D341Med (cell line): ENCODE results near the gene EPHA2.
"Not testable (repeated sequence)": the region's sequence is repeated elsewhere in the genome, so short reads cannot be mapped to it uniquely, and the experiment has no call there.

Experiments
- DNase-seq: peaks from one replicate; pipeline ENCODE4 v3.0.0; 2012; ENCODE audit warnings: low spot score

The EPHA2 gene

DNA sequence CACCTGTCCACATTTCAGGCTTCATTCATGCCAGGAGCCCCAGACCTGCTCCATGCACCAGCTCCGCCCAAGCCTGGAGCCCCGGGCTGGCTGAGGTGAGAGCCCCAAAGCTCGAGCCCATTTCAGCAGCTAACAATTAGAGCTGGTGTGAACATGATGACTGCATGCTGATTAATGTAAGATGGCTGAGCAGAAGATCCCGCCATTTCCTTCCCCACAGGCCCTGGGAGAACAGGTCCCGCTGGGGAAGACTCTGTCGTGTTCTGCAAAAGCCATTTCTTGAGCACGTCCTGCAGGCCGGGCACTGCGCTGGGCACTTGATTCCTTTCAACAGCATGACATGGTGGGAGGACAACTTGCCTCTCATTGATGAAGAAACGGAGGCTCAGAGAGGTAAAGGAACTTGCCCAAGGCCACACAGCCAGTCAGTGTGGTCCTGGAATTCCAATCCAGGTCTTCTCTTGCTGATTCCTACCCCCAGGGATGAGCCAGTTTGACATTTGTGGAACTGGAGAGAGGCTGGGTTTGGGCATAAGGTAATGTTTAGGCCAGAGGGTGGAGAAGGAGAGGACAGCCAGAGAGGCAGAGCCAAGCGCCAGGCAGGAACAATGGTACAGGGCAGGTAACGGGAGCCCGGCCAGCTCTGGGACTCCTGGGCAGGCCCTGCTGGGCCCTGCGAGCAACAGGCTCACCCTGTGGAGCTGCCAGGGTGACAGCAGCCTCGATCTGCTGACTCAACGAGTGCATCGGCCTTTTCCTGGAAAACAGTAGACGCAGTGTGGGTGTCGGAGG is 28.1 kb upstream of the EPHA2 start:
- DNase-seq, result no peak

DNA sequence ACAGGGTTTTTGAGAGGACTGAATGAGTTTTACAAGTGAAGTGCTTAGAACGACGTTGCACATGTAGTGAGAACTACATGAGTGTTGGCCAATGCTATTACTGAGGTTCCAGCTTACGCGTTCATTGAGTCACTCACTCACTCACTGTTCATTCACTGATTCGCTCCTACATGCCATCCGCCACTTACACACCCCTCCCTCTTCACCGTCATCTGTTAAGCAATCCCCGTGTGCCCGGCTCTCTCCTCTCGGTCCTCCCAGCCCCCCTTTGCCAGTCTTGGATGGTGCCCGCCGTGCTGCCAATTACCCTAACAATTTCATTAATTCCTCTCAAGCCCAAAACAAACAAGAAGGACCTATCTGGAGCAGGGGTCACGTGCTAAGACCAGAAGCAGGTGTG is 27.3 kb upstream of the EPHA2 start:
- no peak for DNase-seq

DNA sequence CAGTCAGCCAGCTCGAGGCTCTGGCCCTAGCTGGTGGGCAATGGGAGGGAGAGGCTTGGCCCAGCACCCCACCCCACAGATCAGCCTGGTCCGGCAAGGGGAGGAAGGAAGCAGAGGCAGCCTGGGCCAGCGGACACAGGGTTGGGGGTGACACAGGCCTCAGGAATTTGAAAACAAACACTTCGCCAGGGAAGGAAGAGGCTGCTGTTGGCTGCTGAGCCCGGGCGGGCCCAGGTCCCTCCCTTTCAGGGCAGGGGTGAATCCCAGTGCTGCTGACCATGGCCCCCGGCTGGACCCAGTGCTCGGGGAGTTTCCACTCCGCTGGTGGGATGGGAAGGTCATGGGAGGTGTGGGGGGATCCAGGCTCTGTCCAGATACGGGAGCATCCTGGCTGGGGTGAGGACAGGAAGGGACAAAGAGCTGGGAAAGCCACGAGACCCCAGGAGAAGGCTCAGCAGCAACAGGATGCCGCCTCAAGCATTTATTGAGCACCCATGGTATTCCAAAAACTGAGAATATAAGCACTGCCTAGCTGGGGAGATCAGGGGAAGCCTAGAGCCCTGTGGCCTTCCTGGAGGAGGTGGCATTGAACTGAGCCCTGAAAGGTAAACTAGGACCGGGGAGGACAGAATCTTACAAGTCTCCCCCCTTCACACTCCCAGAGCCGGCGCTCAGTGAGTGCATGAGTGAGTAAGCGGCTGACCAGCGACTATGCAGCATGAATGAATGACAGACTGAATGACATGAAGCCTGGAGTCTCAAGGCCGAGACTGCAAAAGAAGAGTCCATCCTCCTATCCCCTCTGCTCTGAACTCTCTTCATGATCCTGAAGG is 26.2 kb upstream of the EPHA2 start:
- no peak for DNase-seq

DNA sequence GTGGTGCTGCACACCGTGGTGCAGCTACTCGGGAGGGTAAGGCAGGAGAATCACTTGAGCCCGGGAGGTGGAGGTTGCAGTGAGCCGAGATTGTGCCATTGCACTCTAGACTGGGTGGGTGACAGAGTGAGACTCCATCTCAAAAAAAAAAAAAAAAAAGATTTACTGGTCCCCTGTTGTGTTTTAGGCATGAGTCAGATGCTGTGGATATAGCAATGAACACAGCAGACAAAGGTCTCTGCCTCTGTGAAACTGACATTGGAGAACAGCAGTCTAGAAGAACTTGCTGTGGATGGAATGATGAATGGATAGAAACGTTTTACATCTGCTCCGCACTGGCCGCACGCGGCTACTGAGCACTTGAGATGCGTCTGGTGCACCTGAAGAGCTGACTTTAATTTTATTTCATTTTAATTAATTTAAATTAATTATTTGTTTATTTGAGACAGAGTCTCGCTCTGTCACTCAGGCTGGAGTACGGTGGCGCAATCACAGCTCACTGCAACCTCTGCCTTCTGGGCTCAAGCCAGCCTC is 24.5 kb upstream of the EPHA2 start:
- no peak for DNase-seq

DNA sequence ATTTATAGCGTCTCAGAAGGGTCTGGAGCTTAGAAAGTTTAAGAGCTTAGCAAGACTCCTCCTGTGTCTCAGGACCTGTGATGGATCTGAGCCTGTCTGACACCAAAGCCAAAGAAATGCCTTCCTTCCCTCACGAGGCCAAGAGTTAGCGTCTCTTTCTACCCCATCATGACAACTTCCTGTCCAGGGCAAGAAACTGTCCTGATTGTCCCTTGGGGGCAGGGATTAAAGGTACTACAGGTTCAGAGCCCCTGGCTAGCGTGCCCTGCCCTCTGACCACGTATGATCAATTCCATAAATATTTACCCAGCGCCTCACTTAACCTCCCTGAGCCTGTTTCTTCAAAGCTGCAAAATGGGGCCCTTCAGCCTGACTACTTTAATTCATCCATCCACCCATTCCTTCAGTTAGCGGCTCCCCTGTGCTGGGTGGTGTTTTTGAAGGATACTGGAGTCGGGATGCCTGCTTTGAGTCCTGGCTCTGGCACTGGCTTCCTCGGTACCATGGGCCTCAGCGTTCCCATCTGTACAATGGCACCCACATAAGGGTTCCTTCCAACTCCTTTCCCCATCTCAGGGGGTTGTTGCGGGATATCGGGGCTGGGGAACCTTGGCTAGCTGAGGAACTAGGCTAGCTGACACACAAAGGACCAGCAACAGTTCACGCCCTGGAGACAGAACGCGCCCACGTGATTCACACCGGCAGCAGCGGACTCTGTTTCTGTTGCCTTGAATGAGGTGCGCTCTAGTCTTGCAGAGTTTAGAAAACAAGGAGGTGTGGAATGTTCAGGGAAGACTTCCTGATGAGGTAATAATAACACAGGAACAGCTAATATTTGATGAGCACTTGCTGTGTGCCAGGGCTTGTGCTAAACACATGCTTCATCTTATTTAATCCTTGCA is 23.0 kb upstream of the EPHA2 start:
- no peak for DNase-seq

DNA sequence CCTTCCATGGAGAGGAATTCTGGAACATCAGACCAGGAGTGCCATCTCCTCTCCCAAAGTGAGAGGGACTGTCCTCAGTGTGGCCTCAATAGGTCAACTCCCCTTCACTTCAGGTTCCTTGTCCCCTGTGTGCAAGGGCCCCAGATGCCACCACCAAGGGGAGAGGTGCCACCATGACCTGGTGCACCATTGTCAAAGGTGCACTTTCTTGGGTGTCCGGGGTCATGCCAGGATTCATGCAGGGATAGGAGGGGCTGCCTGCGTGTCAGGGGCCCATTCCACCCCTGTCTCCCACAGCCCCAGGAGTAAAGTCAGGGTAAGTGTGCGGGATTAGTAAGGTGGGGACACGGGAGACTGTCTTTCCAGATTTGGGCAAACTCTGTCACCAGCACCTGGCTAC is 21.4 kb upstream of the EPHA2 start:
- DNase-seq, result no peak

DNA sequence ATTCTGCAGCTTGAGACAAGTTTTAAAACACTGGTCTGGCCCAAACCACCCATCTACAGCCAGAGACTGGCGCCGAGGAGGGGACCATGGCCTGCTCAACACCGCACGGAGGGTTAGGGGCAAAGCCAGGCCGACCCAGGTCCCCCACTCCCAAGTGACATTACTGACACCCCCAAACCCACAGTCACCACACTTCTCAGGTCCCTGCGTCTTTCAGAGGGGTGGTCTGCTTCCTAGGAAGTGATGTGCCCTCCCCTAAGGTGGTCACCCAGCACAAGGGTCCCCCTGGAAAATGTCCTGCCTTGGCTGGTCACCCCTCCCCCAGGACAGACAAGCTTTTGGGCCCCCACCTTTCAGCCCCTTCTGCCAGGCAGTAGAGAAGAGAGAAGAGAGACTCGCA is 20.8 kb upstream of the EPHA2 start:
- no peak for DNase-seq

DNA sequence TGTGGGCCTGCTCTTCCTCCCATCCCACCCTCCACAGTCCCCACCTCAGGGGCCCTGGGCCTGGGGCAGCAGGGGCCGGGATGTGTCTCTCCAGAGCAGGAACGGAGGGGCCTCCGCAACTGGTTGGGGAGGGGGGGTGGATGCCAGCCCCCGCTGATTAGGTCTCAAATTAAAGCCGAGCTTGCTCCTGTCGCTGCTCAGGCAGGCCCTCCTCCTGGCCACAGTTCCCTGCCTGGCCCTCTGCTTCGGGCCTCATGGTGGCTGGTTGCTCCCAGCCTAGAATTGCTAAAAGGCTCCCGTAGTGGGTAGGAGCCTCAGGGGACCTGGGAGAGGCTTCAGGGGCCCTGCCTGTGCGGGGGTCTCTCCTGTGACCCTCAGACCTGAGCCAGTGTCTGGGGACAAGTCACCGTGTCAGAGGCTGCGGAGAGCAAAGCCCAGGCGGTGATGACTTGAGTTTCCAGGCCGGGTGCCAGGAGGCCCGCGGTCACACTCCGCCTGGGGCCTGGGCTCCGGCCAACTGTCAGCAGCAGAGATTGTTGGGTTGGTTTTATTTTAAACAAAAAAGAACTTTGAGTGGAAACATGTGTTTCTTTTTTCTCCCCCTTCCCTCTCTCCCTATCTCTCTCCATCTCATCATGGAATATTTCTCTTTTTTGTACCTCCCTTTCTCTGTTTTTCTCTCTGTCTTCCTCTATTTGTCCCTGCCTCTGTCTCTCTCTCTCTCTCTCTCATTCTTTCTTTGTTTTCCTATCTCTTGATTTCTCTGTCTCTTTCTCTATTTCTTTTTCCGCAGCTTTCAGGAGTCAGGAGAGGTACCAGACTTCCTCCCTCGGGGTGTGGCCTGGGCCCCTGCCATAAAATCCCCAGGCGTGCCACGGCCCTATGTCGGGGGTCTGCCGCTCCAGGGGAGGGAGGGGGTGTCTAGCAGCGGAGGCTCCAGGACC is 20.0 kb upstream of the EPHA2 start:
- no peak for DNase-seq

DNA sequence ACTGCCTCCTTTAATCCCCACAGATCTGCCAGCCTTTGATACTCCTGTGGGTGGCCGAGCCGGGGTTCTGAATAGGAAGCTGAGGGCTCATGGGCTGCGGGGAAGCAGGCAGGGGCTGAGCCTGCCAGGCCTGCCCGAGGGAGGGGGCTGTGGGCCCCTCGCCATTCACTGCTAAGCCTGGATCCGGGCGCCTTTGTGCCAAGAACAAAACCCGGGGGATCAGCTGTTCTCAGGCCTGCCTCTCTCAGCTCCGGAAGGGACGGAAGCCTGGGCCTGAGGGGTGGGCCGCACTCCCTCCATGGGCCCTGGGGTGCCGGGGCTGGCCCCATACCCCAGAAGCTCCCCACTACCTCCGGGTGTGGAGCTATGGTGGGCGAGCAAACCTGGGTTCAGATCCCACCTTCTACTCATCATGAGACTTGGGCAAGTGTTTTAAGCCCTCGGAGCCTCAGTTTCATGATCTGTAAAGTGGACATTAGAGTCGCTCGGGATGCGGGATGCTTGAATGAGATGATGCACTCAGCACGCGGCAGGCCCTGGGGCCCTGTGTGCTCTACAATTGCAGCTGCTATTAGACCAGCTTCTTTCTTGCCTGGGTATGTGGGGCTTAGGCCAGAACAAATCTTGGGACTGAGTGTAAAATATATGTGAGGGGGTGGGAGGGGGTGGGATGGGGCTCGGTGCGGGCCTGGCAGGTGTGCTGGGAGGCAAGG is 19.2 kb upstream of the EPHA2 start:
- DNase-seq, result no peak

DNA sequence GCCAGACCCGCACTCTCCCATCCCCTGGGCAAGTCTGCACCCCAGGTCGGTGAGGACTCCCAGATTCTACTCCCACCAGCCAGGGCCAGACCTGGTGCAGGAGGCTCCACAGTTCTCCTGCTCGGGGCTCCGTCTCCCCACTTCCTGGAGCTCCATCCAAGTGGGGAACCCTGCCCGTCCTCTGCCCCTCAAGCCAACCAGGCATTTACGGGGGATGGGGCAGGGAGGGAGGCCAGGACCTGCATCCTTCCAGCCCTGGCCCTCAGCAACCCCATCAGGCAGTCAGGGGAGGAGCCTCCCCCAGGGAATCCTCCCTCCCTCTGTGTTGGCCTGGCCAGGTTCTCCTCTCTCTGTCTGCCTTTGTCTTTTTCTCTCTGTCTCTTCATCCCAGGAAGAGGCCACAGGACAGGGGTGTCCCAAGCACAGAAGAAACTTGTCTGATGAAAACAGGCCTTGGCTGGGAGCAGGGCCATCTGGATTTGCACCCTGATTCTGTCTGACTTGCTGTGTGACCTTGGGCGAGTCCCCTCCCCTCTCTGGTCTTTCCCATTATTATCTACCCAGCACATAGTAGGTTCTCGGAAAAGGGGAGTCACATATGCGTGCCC is 18.5 kb upstream of the EPHA2 start:
- DNase-seq, result no peak

DNA sequence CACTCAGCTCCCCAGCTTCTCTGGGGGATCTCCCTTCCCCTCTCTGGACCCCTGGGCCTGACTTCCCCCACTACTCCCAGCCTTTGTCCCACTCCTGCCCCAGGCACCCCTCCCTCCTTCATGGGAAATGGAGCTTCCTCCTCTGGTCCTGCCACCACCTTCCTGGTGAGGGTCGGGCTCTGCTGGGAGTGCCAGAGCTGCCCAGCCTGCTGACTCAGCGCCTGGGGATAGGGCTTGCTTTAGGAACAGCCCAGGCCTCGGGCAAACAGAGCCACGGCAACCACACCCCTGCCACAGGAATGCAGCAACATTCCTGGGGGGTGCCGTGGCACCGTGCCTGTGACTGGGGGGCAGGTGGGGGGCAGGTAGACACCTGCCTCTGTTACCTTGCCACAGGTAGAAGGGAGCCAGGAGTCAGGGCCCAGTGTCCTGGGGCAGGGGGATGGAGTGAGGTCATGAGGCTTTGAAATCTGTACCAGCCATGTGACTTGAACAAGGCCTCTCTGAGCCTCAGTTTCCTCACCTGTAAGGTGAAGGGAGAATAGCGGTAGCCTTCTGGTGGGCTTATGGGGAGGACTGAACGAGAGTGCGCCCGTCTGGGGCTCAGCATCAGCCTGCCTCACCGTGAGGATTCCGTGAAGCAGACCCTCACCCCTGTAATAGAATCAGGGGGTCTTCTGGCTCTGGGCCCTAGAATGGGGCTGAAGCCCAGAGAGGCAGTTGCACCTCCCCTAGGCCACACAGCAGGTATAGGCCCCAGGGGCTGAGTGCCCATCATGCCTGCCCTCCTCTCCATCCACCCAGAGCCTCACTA is 17.8 kb upstream of the EPHA2 start:
- DNase-seq, result no peak

DNA sequence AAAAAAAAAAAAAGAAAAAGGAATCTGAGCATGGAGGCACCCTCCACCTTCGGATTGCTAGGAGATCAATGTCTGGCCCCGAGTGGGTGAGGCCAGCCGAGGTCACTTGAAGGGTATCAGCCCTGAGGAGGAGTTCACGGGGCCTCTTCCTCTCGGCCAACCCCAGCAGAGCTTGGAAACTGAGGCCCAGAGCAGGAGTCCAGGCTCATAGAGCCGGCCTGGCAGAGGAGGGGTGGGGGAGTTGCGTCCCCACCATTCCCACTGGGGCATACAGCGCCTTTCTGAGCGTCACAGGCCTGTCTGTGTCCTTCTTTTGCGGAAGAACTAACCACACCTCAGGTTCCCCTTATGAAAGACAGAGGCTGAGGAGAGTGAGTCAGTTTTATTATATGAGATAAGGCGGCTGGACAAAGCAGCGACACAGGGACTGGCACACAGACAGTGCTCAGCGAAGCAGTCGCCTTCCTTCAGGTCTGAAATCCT is 17.1 kb upstream of the EPHA2 start:
- DNase-seq, result no peak

DNA sequence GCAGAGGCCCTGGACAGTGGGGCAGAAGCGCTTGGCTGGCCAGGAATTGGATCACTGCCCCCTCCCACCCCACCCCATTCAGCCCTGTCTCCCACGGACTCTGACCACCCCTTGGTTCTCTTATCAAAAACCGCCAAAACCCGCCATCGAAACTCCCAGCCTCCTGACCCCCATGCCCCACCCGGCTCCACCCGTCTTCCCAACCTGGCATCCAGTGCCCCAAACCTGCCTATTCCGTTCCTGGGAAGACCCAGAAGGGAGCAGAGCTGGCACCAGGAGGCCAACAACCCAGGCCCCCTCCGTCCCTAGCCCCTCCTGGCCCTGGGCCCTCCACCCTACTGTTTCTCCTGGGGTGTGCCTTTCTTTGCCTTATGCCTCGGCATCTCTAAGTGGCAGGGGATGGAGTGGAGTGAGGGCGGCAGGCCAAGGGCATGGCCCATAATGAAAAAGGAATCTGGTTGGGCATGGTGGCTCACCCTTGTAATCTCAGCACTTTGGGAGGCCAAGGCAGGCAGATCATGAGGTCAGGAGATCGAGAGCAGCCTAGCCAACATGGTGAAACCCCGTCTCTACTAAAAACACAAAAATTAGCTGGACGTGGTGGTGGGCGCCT is 16.5 kb upstream of the EPHA2 start:
- DNase-seq, result no peak

DNA sequence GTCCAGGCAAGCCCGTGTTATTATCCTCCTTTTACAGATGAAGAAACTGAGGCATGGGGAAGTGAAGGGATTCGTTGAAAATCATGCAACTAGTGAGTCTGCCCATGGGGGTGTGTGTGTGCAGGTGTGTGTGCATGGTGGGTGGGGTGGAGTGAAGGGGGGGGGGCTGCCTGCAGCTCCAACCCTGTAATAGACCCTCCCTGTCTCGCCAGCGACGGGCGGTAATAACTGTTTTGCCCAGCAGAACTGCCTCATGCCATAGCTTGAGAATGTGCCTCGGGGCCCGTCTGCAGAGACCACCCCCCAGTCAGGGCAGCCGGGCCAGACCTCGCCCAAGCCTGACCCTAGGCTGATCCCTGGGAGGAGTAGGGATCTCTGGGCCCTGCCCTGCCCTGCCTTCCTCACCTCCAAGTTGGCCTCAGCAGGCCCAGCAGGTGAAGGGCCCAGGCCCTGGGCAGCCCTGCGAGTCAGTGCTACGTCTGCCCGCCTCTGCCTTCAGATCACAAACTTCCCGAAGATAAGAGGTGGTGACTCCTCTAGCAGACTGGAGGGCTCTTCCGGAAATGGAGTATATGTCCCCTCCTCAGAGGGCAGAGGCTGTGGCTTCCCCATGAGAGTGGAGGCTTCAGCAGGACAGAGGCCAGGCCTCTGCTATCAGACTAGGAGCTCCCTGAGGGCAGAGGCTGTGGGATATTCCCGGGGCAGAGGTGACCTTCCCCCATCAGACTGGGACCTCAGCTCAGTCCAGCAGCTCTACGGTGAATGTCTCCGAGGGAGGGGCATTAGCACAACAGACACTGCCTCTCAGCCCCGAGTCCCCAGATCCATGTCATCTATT is 15.7 kb upstream of the EPHA2 start:
- no peak for DNase-seq

DNA sequence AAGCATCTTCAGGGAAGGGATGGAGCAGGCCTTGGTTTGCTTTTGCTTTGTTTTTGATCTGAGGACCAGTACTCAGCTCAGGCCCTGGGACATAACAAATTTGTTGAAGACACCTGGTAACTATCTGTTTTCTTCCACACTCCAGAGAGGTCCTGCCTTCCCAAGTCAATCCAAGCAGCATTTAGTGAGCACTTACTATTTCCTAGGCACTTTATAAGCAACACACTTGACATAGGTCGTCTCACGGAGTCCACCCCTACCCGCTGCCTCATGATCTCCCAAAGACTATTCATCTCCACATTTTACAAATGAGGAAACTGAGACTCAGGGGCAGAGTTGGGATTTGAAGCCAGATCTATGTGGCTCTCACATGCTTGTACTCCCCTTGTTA is 14.4 kb upstream of the EPHA2 start:
- no peak for DNase-seq

DNA sequence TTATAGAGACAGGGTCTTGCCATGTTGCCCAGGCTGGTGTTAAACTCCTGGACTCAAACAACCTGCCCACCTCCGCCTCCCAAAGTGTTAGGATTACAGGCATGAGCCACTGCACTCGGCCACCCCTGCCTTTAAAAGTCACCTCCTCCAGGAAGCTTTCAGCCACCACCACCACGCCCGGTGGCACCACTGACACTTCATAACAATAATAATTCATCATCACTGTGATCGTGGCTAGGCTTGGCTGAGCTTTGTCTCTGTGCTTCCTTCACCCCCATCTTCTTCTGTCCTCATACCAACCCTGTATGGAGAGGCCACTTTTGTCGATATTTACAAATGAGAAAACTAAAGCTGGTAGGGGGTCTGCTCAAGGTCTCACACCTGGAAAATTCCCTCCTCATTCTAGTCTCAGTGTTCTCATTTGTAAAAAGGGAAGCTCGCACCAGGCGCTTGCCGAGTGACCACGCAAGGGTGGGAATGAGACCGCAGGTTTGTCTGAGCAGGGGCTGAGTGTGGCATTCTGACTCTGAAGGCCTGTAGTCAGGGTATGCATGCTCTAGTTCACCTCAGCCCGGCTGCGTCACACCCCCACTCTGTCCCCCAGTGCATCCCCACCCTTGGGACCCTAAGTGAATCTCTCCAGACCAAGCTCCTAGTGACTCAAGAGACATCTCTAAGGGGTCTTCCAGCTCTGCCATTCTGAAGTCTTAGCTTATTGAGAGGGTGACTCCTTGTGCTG is 12.9 kb upstream of the EPHA2 start:
- DNase-seq, result no peak

DNA sequence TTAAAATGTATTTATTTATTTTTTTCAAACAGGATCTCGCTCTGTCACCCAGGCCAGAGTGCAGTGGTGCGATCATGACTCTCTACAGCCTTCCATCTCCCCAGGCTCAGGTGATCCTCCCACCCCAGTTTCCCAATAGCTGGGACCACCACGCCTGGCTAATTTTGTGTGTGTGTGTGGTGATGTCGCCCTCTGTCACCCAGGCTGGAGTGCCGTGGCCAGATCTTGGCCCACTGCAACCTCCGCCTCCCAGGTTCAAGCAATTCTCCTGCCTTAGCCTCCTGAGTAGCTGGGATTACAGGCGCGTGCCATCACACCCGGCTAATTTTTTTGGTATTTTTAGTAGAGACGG is 12.3 kb upstream of the EPHA2 start:
- DNase-seq, result not testable (repeated sequence)
